Upper lobe of left lung (tissue), 4 donors: Measurements from ENCODE around the gene STX1B.

ENCODE experiments used
- EP300 ChIP-seq, 4 donors: sonication (generic); formaldehyde crosslinking; IDR thresholded peaks; one replicate each; pipeline ENCODE4 v1.5.1; 2017; ENCODE audit warnings: antibody characterized with exemption in 4 of 4, control low read depth in 2 of 4
- POLR2A ChIP-seq, 4 donors: fragments of 450-650 bp; IDR thresholded peaks; one replicate each; pipeline ENCODE4 v1.5.1; 2016 to 2017; ENCODE audit warnings: antibody characterized with exemption in 4 of 4, mild to moderate bottlenecking in 2 of 4
- TF ChIP-seq, protein P1 (sequence below), 6 experiments: fragments of 450-650 bp in 4 of 6; fragments of 200-600 bp in 2 of 6; sonication (generic) in 2 of 6; IDR thresholded peaks; one replicate each; pipeline ENCODE4 v1.5.1; 2016 to 2019; ENCODE audit warnings: antibody characterized with exemption in 6 of 6

- TF ChIP-seq, protein P1, sequence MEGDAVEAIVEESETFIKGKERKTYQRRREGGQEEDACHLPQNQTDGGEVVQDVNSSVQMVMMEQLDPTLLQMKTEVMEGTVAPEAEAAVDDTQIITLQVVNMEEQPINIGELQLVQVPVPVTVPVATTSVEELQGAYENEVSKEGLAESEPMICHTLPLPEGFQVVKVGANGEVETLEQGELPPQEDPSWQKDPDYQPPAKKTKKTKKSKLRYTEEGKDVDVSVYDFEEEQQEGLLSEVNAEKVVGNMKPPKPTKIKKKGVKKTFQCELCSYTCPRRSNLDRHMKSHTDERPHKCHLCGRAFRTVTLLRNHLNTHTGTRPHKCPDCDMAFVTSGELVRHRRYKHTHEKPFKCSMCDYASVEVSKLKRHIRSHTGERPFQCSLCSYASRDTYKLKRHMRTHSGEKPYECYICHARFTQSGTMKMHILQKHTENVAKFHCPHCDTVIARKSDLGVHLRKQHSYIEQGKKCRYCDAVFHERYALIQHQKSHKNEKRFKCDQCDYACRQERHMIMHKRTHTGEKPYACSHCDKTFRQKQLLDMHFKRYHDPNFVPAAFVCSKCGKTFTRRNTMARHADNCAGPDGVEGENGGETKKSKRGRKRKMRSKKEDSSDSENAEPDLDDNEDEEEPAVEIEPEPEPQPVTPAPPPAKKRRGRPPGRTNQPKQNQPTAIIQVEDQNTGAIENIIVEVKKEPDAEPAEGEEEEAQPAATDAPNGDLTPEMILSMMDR (IDR thresholded peaks at IDR 0.05): no peak
- TF ChIP-seq POLR2A (IDR thresholded peaks at IDR 0.05) (no peak), EP300 (IDR thresholded peaks at IDR 0.05) (no peak)
Observed at GRCh38 chr16:31010585-31011325, at the start of gene STX1B.
